GM23248 (cell line): Measurements from ENCODE around the gene CTSF. TPM values are rescaled to one million over a fixed set of nuclear protein-coding genes. Genes with fewer than 3 reads are reported as not detected.
"Not testable (repeated sequence)": the region's sequence is repeated elsewhere in the genome, so short reads cannot be mapped to it uniquely, and the experiment has no call there.

ENCODE experiments used
- DNase-seq: peaks from one replicate; pipeline ENCODE4 v3.0.0-alpha.2; 2015
- H2AFZ ChIP-seq: fragments of 200-600 bp; sonication (generic); 2 replicates; pipeline ENCODE4 v1.6.1; 2016; ENCODE audit warnings: antibody characterized with exemption
- H3F3A ChIP-seq: fragments of 200-600 bp; sonication (generic); 2 replicates; pipeline ENCODE4 v1.6.1; 2016; ENCODE audit warnings: mild to moderate bottlenecking, antibody characterized with exemption, mixed run types; ENCODE audit not compliant: insufficient read depth
- H3K27ac ChIP-seq: fragments of 200-600 bp; sonication (generic); 2 replicates; pipeline ENCODE4 v1.5.1; 2016; ENCODE audit warnings: mild to moderate bottlenecking
- H3K27me3 ChIP-seq: fragments of 200-600 bp; sonication (generic); replicated peaks from 2 replicates; pipeline ENCODE4 v1.6.1; 2016; ENCODE audit warnings: mild to moderate bottlenecking; ENCODE audit not compliant: insufficient read depth
- H3K36me3 ChIP-seq: fragments of 200-600 bp; sonication (generic); 2 replicates; pipeline ENCODE4 v1.6.1; 2016; ENCODE audit warnings: low read depth, mild to moderate bottlenecking
- H3K4me1 ChIP-seq: fragments of 200-600 bp; sonication (generic); 2 replicates; pipeline ENCODE4 v1.6.1; 2016; ENCODE audit warnings: mild to moderate bottlenecking; ENCODE audit not compliant: insufficient read depth
- H3K4me2 ChIP-seq: fragments of 200-600 bp; sonication (generic); one replicate; pipeline ENCODE4 v1.6.1; 2016; ENCODE audit warnings: mild to moderate bottlenecking; ENCODE audit not compliant: unreplicated experiment
- H3K4me3 ChIP-seq: fragments of 200-600 bp; sonication (generic); 2 replicates; pipeline ENCODE4 v1.5.1; 2016; ENCODE audit warnings: mild to moderate bottlenecking
- H3K79me2 ChIP-seq: fragments of 200-600 bp; sonication (generic); 2 replicates; pipeline ENCODE4 v1.6.1; 2016; ENCODE audit warnings: mild to moderate bottlenecking; ENCODE audit not compliant: insufficient read depth
- H3K9ac ChIP-seq: fragments of 200-600 bp; sonication (generic); 2 replicates; pipeline ENCODE4 v1.6.1; 2016; ENCODE audit warnings: mild to moderate bottlenecking
- H3K9me2 ChIP-seq: fragments of 200-600 bp; sonication (generic); 2 replicates; pipeline ENCODE4 v1.6.1; 2016; ENCODE audit warnings: mixed run types, mild to moderate bottlenecking, moderate library complexity; ENCODE audit not compliant: insufficient read depth
- H3K9me3 ChIP-seq: fragments of 200-600 bp; sonication (generic); one replicate; pipeline ENCODE4 v1.6.1; 2017; ENCODE audit warnings: low read depth
- H4K20me1 ChIP-seq: fragments of 200-600 bp; sonication (generic); 2 replicates; pipeline ENCODE4 v1.6.0; 2016; ENCODE audit not compliant: insufficient read depth
- EZH2 ChIP-seq: fragments of 200-600 bp; sonication (generic); IDR thresholded peaks from 2 replicates; pipeline ENCODE4 v1.6.1; 2018; ENCODE audit warnings: antibody characterized with exemption, mild to moderate bottlenecking; ENCODE audit not compliant: insufficient read depth, poor library complexity, severe bottlenecking
- EZH2phosphoT487 ChIP-seq: fragments of 200-600 bp; sonication (generic); IDR thresholded peaks from 2 replicates; pipeline ENCODE4 v1.6.1; 2018; ENCODE audit warnings: antibody characterized with exemption, moderate library complexity, mild to moderate bottlenecking, low read depth; ENCODE audit not compliant: insufficient read depth
- WGBS, 2 experiments: methylation state at CpG; one replicate each; pipeline ENCODE4 v1.1.6; 2015 to 2017; ENCODE audit warnings: low lambda C conversion rate in 2 of 2, low coverage in 1 of 2; ENCODE audit errors: missing lambda C conversion rate in 2 of 2; 5-methylcytosine and 5-hydroxymethylcytosine counted together
- in situ Hi-C: fragments of 300-500 bp; cut with MboI; formaldehyde crosslinking; loops from 2 replicates; pipeline ENCODE4 v1.15.0; 2020
- polyA plus RNA-seq: library from polyadenylated mRNA; unstranded; fragments of >200 nt; fragmentation: Nextera tagmentation; extraction: Ambion mirVana; gene quantifications from 2 replicates; pipeline ENCODE4 v1.2.1, GENCODE V29; 2016
- total RNA-seq: library from RNA; depleted of rRNA; stranded (reverse); fragments of >200 nt; shearing (Covaris generic); gene quantifications from 2 replicates; pipeline ENCODE4 v1.2.3, GENCODE V29; 2014

Gene CTSF
- total and polyA plus RNA-seq, 2 experiments from 2014 or later: 59.2 to 72.6 TPM

- Histone ChIP-seq H4K20me1 (no peaks in the 10 kb centered on the region), H3F3A (no peaks in the 10 kb centered on the region), H3K4me3 (no peak overlapping the region), H3K27ac (no peak overlapping the region), H3K9me3 (no peaks in the 10 kb centered on the region), H2AFZ (no peak overlapping the region), H3K4me1 (peaks cover 15% of the 10 kb centered on the region; the same call in 1 of the 2 replicates), H3K9ac (no peak overlapping the region; the same call in 1 of the 2 replicates), H3K27me3 (no peaks in the 10 kb centered on the region), H3K4me2 (no peak overlapping the region), H3K79me2 (peaks cover 7% of the 10 kb centered on the region; the same call in 1 of the 2 replicates), H3K36me3 (no peaks in the 10 kb centered on the region), H3K9me2 (no peaks in the 10 kb centered on the region)
- in situ Hi-C loops: no loop called here
- 47 to 50% methylated on average over 10 of the region's 10 CpGs for WGBS, 2 experiments
- TF ChIP-seq EZH2phosphoT487 (no peak), EZH2 (no peak)
- peak; percentile 65 for DNase-seq
Observed at GRCh38 chr11:66542362-66542761, 26.0 kb downstream of the CTSF start.

GRCh38 chr11:66541892-66542291 is 26.5 kb downstream of the CTSF start:
- H3K4me3 ChIP-seq: no peak overlapping the region
- no peaks in the 10 kb centered on the region for H3K36me3 ChIP-seq
- WGBS, 2 experiments: 38 to 49% methylated on average over 4 of the region's 4 CpGs
- no peak overlapping the region for H2AFZ ChIP-seq
- no peaks in the 10 kb centered on the region for H3K9me3 ChIP-seq
- no peaks in the 10 kb centered on the region for H3K27me3 ChIP-seq
- TF ChIP-seq EZH2phosphoT487 (no peak), EZH2 (no peak)
- peaks cover 7% of the 10 kb centered on the region; the same call in 1 of the 2 replicates for H3K79me2 ChIP-seq
- no peaks in the 10 kb centered on the region for H3F3A ChIP-seq
- no peaks in the 10 kb centered on the region for H3K9me2 ChIP-seq
- H3K27ac ChIP-seq: no peak overlapping the region
- in situ Hi-C loops: no loop called here
- H4K20me1 ChIP-seq: no peaks in the 10 kb centered on the region
- peak; percentile 14 for DNase-seq
- no peak overlapping the region for H3K4me2 ChIP-seq
- H3K9ac ChIP-seq: no peak overlapping the region; the same call in 1 of the 2 replicates
- H3K4me1 ChIP-seq: peaks cover 15% of the 10 kb centered on the region; the same call in 1 of the 2 replicates

DNA sequence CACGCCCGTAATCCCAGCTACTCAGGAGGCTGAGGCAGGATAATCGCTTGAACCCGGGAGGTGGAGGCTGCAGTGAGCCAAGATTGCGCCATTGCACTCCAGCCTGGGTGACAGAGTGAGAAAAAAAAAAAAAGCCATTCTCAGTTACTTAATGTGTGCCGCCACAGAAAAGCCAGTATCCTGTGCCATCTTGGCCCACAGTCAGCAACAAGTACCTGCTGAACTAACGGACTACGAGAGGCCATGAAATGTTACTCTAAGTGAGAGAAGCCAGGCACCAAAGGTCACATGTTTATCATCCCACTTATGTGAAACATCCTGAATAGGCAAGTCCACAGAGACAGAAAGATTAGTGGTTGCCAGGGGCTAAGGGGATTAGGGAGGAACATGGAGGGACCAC is 27.8 kb downstream of the CTSF start:
- not testable (repeated sequence) for H3K27ac ChIP-seq

GRCh38 chr11:66539870-66540213 is 28.6 kb downstream of the CTSF start:
- peaks cover 10% of the 10 kb centered on the region; the same call in 1 of the 2 replicates for H3K4me1 ChIP-seq
- H3K9me2 ChIP-seq: no peaks in the 10 kb centered on the region
- H4K20me1 ChIP-seq: no peaks in the 10 kb centered on the region
- no peaks in the 10 kb centered on the region for H3F3A ChIP-seq
- H3K4me3 ChIP-seq: no peak overlapping the region
- in situ Hi-C loops: no loop called here
- 90 to 93% methylated on average over 10 of the region's 10 CpGs for WGBS, 2 experiments
- H3K27ac ChIP-seq: no peak overlapping the region
- no peaks in the 10 kb centered on the region for H3K27me3 ChIP-seq
- H3K9ac ChIP-seq: no peak overlapping the region
- H3K4me2 ChIP-seq: no peak overlapping the region
- H3K9me3 ChIP-seq: no peaks in the 10 kb centered on the region
- H2AFZ ChIP-seq: no peak overlapping the region
- no peak for DNase-seq
- peaks cover under 1% of the 10 kb centered on the region; the same call in 1 of the 2 replicates for H3K79me2 ChIP-seq
- H3K36me3 ChIP-seq: no peaks in the 10 kb centered on the region
- TF ChIP-seq EZH2 (no peak), EZH2phosphoT487 (no peak)

More for the DNA sequence above, 27.8 kb downstream of the CTSF start:
- H3K4me2 ChIP-seq, H2AFZ ChIP-seq, H3K9ac ChIP-seq, H3K4me3 ChIP-seq, H3K9me3 ChIP-seq, H3K79me2 ChIP-seq, H3K9me2 ChIP-seq, DNase-seq, H3F3A ChIP-seq, H3K36me3 ChIP-seq, H4K20me1 ChIP-seq, H3K27me3 ChIP-seq, in situ Hi-C loops: not testable (repeated sequence)
- 99% methylated on average over 8 of the region's 8 CpGs for WGBS, 2 experiments
- H3K4me1 ChIP-seq: peaks cover 15% of the 10 kb centered on the region; the same call in 1 of the 2 replicates

DNA sequence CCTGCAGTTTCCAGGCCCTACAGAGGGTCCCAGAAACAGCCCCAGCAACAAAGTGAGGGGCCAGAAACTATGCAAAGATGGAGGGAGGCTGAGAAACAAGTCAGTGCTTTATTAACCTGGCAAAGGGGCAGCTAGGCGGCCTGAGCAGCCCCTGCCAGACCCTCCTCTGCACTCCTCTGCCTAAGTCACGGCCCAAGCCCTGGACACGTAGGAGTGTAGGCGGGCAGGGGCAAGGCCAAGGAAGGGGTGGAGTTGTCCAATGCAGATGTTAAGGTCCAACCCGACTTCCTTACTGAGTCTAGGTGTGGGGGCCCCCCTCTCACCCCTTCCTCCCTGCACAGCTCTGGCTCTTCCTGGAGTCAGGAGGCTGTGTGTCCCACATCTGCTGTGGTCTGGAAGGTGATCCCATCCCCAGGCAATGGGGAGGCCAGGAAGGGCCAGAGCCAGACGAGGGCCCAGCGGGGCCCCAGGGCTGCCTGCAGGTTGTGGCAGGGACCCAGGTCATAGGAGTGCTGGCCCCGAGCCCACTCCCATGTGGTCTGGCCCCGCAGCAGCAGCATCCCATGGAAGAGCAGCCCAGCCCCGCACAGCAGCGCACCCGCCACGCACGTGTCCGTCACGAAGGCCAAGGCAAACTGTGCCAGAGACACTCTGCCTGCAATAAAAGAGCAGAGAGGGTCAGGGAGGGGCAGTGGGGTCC is 29.1 kb downstream of the CTSF start:
- Histone ChIP-seq H3K4me2 (no peak overlapping the region), H3K4me3 (no peak overlapping the region), H3K27ac (no peak overlapping the region), H3K9me3 (no peaks in the 10 kb centered on the region), H2AFZ (no peak overlapping the region), H3K9ac (no peak overlapping the region), H3K9me2 (no peaks in the 10 kb centered on the region), H3K27me3 (no peaks in the 10 kb centered on the region), H3K36me3 (no peaks in the 10 kb centered on the region), H3K4me1 (peaks cover 8% of the 10 kb centered on the region; the same call in 1 of the 2 replicates), H3K79me2 (no peaks in the 10 kb centered on the region), H3F3A (no peaks in the 10 kb centered on the region), H4K20me1 (no peaks in the 10 kb centered on the region)
- TF ChIP-seq EZH2phosphoT487 (no peak), EZH2 (no peak)
- DNase-seq: no peak
- WGBS, 2 experiments: 87 to 92% methylated on average over 13 to 14 of the region's 16 CpGs
- in situ Hi-C loops: no loop called here
